AG04449 (cell line): Measurements from ENCODE around the gene SCYL3.

Experiments used
- CTCF ChIA-PET: fragments of 350-600 bp; formaldehyde crosslinking; extraction: SDS; loops from one replicate; lab custom pipeline; 2021; ENCODE audit warnings: antibody characterized with exemption; lab: Yijun Ruan, JAX
- POLR2A ChIA-PET: fragments of 400-600, 350-600 bp; formaldehyde crosslinking; extraction: SDS; loops from one replicate; lab custom pipeline; 2020; ENCODE audit warnings: antibody characterized with exemption, inconsistent platforms; lab: Yijun Ruan, JAX
- DNase-seq: peaks from one replicate; pipeline ENCODE4 v3.0.0-alpha.2; 2010; ENCODE audit warnings: low read depth, low spot score
- H3K4me3 ChIP-seq: 2 replicates; pipeline ENCODE4 v1.5.1; 2011; ENCODE audit warnings: low read depth, mild to moderate bottlenecking, control low read depth, low read length
- TF ChIP-seq, protein P1 (sequence below): IDR thresholded peaks from one replicate; pipeline ENCODE4 v1.5.1; 2011; ENCODE audit warnings: mild to moderate bottlenecking, moderate library complexity, low read length, control low read depth, inconsistent platforms; ENCODE audit not compliant: insufficient read depth; ENCODE audit errors: missing control alignments

The SCYL3 gene

GRCh38 chr1:169859001-169859400 is 34.7 kb downstream of the SCYL3 start:
- DNase-seq: no peak
- POLR2A ChIA-PET: no interaction called here
- no peak overlapping the region for H3K4me3 ChIP-seq
- TF ChIP-seq, protein P1, sequence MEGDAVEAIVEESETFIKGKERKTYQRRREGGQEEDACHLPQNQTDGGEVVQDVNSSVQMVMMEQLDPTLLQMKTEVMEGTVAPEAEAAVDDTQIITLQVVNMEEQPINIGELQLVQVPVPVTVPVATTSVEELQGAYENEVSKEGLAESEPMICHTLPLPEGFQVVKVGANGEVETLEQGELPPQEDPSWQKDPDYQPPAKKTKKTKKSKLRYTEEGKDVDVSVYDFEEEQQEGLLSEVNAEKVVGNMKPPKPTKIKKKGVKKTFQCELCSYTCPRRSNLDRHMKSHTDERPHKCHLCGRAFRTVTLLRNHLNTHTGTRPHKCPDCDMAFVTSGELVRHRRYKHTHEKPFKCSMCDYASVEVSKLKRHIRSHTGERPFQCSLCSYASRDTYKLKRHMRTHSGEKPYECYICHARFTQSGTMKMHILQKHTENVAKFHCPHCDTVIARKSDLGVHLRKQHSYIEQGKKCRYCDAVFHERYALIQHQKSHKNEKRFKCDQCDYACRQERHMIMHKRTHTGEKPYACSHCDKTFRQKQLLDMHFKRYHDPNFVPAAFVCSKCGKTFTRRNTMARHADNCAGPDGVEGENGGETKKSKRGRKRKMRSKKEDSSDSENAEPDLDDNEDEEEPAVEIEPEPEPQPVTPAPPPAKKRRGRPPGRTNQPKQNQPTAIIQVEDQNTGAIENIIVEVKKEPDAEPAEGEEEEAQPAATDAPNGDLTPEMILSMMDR: no peak
- CTCF ChIA-PET: no interaction called here

DNA sequence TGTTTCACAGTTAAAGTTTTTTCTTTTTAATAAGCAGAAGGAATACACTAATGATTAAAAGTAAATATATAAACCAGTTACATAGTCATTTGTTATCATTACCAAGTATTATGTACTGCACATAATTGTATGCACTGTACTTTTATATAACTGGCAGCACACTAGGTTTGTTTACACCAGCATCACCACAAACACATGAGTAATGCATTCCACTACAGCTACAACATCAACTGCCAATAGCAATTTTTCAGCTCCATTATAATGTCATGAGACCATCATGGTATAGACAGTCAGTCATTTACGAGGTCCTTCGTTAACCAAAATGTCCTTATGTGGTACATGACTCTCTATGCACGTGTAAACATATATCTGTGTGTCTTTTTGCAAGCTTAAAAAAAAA is 35.2 kb downstream of the SCYL3 start:
- CTCF ChIA-PET: no interaction called here

GRCh38 chr1:169853341-169853740 is 40.4 kb downstream of the SCYL3 start:
- no peak overlapping the region for H3K4me3 ChIP-seq
- POLR2A ChIA-PET: no interaction called here
- CTCF ChIA-PET: interaction anchor here (1.0 to 1.1 kb wide), 2 partner anchors 8 to 44 kb away, joined by 3 to 4 read pairs; no protein-coding TSS in a partner anchor
- TF ChIP-seq, protein P1: no peak
- no peak for DNase-seq

More for the DNA sequence above, 35.2 kb downstream of the SCYL3 start:
- TF ChIP-seq, protein P1: no peak
- POLR2A ChIA-PET: no interaction called here
- H3K4me3 ChIP-seq: no peak overlapping the region
- no peak for DNase-seq

DNA sequence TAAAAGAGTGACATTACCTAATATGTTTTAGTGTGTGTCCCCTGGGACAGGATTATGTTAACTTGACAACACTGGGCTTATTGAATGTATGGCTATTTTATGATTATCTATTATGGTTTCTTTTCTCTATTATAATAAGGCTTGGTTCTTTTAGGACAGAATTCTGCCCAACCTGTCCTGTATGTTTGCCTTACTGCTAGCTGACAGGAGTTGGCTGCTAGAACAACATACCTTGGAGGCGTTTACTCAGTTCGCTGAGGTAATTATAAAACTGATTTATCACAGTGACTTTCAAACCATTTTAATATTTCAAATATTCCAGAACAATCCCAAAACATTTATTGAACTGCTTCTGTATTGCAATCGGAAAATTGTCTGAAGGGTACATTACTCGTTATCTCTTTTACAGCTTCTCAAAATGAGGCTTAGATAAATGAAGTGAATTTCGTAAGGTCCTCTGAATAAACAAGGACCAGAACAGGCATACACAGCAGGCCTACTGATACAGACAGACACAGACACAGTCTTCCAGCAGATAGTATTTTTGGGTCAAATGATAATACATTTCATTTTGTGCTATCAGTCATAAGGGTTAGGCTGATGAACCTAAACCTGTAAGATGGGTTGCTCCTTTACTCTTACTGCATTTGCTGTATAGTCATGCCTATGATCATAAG is 44.2 kb downstream of the SCYL3 start:
- TF ChIP-seq, protein P1: no peak
- ChIA-PET CTCF (interaction anchor here (1.0 kb wide), 1 partner anchor 40 kb away, joined by 5 read pairs; no protein-coding TSS in a partner anchor), POLR2A (interaction anchor here (0.7 kb wide), 1 partner anchor 844 kb away, joined by 3 read pairs; no protein-coding TSS in a partner anchor)
- no peak for DNase-seq
- H3K4me3 ChIP-seq: no peak overlapping the region

GRCh38 chr1:169848456-169848855 is 45.2 kb downstream of the SCYL3 start:
- POLR2A ChIA-PET: no interaction called here
- TF ChIP-seq, protein P1: no peak
- DNase-seq: no peak
- no peak overlapping the region for H3K4me3 ChIP-seq
- CTCF ChIA-PET: no interaction called here

DNA sequence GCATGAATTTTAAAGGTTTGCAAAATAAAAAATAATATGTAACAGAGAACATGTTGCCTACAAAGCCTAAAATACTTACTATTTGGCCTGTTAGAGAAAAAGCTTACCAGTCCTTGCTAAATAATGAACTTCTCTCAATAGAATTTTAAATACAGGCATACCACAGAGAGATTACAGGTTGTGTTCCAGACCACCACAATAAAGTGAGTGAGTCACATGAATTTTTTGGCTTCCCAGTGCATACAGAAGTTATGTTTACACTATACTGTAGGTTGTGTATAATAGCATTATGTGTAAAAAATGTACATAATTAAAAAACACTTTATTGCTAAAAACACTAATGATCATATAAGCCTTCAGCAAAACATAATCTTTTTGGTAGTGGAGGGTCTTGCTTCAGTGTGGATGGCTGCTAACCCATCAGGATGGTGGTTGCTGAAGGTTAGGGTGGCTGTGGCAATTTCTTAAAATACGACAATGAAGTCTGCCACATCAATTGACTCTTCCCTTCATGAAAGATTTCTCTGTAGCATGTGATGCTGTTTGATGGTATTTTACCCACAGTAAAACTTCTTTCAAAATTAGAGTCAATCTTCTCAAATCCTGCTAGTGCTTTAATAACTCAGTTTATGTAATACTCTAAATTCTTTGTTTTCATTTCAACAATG is 48.6 kb downstream of the SCYL3 start:
- DNase-seq: no peak
- TF ChIP-seq, protein P1: no peak
- H3K4me3 ChIP-seq: no peak overlapping the region
- ChIA-PET POLR2A (no interaction called here), CTCF (no interaction called here)
